ENCODE measurements around the gene ADORA1.

GRCh38 chr1:203210350-203210749 is 82.8 kb downstream of the ADORA1 start:
- no peak for TF ChIP-seq POLR2A (IDR thresholded peaks at IDR 0.05; ENCODE audit: low read depth, low read length)
- TF ChIP-seq POLR2AphosphoS5 (IDR thresholded peaks at IDR 0.05; ENCODE audit: low read depth, low read length): no peak
- TF ChIP-seq TAF1 (IDR thresholded peaks at IDR 0.05; ENCODE audit: low read depth, low read length): no peak
- no peak for TF ChIP-seq SPI1 (IDR thresholded peaks at IDR 0.05; ENCODE audit: low read depth, low read length)
- no peak for TF ChIP-seq PAX5 (IDR thresholded peaks at IDR 0.05; ENCODE audit: insufficient read depth, low read length, severe bottlenecking)
